ENCODE results near the gene IFT52.
"Not testable (repeated sequence)": the region's sequence is repeated elsewhere in the genome, so short reads cannot be mapped to it uniquely, and the experiment has no call there.

IFT52 gene

DNA sequence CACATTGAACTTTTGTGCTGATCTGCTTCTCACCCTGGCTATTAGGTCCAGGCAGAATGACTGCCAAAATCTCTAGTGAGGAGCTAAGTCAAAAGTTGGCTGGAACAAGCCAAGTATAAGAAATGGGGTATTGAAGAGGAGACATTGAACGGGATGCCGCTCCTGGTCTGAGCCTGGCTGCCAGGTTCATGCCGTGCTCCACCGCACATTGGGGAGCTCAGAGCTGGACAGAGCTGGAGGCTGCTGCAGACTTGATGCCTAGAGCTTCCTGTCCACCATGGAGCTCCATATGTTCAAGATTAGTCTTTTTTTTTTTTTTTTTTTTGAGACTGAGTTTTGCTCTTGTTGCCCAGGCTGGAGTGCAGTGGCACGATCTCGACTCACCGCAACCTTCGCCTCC lies 4.1 kb upstream of the IFT52 start:
- TF ChIP-seq, protein P1, sequence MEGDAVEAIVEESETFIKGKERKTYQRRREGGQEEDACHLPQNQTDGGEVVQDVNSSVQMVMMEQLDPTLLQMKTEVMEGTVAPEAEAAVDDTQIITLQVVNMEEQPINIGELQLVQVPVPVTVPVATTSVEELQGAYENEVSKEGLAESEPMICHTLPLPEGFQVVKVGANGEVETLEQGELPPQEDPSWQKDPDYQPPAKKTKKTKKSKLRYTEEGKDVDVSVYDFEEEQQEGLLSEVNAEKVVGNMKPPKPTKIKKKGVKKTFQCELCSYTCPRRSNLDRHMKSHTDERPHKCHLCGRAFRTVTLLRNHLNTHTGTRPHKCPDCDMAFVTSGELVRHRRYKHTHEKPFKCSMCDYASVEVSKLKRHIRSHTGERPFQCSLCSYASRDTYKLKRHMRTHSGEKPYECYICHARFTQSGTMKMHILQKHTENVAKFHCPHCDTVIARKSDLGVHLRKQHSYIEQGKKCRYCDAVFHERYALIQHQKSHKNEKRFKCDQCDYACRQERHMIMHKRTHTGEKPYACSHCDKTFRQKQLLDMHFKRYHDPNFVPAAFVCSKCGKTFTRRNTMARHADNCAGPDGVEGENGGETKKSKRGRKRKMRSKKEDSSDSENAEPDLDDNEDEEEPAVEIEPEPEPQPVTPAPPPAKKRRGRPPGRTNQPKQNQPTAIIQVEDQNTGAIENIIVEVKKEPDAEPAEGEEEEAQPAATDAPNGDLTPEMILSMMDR (IDR thresholded peaks at IDR 0.05), result no peak
- Histone ChIP-seq H3K4me3 (ENCODE audit: low read depth in 1 of 2, low read length in 1 of 2) (no peak overlapping the region), H3K27me3 (no peaks in the 10 kb centered on the region), H3K4me1 (ENCODE audit: control insufficient read depth in 1 of 2, insufficient read depth in 1 of 2, low read depth in 1 of 2, low read length in 1 of 2) (peaks cover 24 to 29% of the 10 kb centered on the region in 2 experiments), H3K9me3 (no peaks in the 10 kb centered on the region), H3K27ac (no peak overlapping the region), H3K36me3 (no peaks in the 10 kb centered on the region)

DNA sequence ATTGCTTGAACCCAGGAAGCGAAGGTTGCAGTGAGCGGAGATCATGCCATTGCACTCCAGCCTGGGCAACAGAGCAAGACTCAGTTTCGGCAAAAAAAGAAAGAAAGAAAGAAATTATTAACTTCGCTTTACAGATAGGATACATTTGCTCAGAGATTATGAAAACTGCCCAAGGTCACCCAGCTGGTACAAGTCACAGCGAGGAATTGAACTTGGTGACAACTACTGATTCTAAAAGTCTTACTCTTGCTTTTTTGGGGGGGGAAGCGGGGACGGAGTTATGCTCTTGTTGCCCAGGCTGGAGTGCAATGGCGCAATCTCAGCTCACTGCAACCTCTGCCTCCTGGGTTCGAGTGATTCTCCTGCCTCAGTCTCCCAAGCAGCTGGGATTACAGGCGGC lies 2.2 kb upstream of the IFT52 start:
- H3K4me3 ChIP-seq (ENCODE audit: low read depth in 1 of 2, low read length in 1 of 2); H3K27ac ChIP-seq; H3K27me3 ChIP-seq; H3K36me3 ChIP-seq; H3K9me3 ChIP-seq: not testable (repeated sequence)
- peaks cover 24 to 25% of the 10 kb centered on the region in 2 experiments for H3K4me1 ChIP-seq (ENCODE audit: control insufficient read depth in 1 of 2, insufficient read depth in 1 of 2, low read depth in 1 of 2, low read length in 1 of 2)

DNA sequence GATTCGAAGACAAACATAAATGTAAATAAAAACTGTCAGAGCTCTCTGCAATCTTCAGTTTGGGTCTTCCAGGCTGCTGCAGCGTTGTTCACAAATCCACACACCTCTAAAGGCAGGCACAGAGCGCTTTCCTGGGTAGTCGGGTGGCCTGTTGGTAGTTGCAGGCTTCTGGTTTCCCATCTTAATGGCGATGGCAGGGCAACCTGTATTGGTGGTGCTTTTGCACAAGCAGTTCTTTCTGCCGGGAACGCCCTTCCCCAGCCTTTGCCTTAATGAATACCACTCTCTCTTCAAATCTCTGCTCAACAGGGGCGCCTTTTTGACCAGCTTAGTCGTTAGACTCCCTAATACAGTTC lies 723 bp upstream of the IFT52 start:
- Histone ChIP-seq H3K9me3 (no peaks in the 10 kb centered on the region), H3K27me3 (no peaks in the 10 kb centered on the region), H3K4me1 (ENCODE audit: control insufficient read depth in 1 of 2, insufficient read depth in 1 of 2, low read depth in 1 of 2, low read length in 1 of 2) (peaks cover 12 to 14% of the 10 kb centered on the region in 2 experiments), H3K27ac (peak overlapping the region; percentile 83), H3K4me3 (ENCODE audit: low read depth in 1 of 2, low read length in 1 of 2) (peak overlapping the region; percentile 71 to 90), H3K36me3 (peaks cover 5% of the 10 kb centered on the region)
- TF ChIP-seq, protein P1 (IDR thresholded peaks at IDR 0.05), result no peak

DNA sequence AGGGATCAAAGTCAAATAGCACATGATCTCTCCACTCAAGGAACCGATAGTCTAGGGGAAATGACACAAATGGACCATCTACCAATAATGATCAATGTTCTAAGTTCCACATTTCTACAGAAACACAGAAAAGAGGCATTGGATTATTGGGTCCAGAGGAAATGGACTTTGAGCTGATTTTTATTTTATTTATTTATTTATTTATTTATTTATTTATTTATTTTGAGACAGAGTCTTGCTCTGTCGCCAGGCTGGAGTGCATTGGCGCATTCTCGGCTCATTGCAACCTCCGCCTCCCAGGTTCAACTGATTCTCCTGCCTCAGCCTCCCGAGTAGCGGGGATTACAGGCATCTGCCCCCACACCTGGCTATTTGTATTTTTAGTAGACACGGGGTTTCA lies 11.2 kb downstream of the IFT52 start:
- H3K27me3 ChIP-seq; H3K9me3 ChIP-seq; H3K4me3 ChIP-seq (ENCODE audit: low read depth in 1 of 2, low read length in 1 of 2); H3K27ac ChIP-seq; H3K4me1 ChIP-seq (ENCODE audit: control insufficient read depth in 1 of 2, insufficient read depth in 1 of 2, low read depth in 1 of 2, low read length in 1 of 2): not testable (repeated sequence)
- H3K36me3 ChIP-seq, result peaks cover 36% of the 10 kb centered on the region

DNA sequence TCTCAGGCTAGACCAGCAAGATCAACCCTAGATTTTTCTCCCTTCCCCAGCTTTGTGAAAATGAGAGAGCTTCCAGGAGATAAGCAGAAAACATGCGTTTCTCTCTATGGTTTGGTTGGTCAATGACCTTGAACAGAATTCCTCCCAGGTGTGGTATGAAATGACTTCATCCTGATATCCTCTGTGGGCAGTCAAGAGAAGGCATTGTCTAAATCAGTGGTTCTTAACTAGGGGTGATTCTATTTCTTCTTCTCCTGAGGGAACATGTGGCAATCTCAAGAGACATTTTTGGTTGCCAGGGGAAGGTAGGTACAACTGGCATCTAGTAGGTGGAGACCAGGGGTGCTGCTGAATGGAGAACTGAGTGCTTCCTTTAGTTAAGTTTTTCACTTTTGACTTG lies 12.4 kb downstream of the IFT52 start:
- no peak overlapping the region for H3K27ac ChIP-seq
- H3K4me1 ChIP-seq (ENCODE audit: control insufficient read depth in 1 of 2, insufficient read depth in 1 of 2, low read depth in 1 of 2, low read length in 1 of 2), result no peaks in the 10 kb centered on the region
- H3K27me3 ChIP-seq, result no peaks in the 10 kb centered on the region
- TF ChIP-seq, protein P1 (IDR thresholded peaks at IDR 0.05), result no peak
- H3K4me3 ChIP-seq (ENCODE audit: low read depth in 1 of 2, low read length in 1 of 2), result no peak overlapping the region
- H3K9me3 ChIP-seq, result no peaks in the 10 kb centered on the region
- peaks cover 35% of the 10 kb centered on the region for H3K36me3 ChIP-seq

DNA sequence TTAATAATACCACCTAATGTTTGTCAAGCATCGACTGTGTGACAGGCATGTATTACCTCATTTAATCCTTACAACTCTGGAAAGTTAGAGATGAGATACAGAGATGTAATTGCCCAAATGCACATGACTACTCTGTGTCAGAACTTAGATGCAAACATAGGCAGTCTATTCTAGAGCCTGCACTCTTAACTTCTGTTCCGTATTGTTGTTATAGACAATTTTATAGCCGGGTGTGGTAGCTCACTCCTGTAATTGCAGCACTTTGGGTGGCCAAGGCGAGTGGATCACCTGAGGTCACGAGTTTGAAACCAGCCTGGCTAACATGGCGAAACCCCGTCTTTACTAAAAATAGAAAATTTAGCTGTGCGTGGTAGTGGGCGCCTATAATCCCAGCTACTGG lies 15.0 kb downstream of the IFT52 start:
- H3K27me3 ChIP-seq, result no peaks in the 10 kb centered on the region
- H3K9me3 ChIP-seq, result no peaks in the 10 kb centered on the region
- TF ChIP-seq, protein P1 (IDR thresholded peaks at IDR 0.05), result no peak
- H3K4me3 ChIP-seq (ENCODE audit: low read depth in 1 of 2, low read length in 1 of 2), result no peak overlapping the region
- H3K4me1 ChIP-seq (ENCODE audit: control insufficient read depth in 1 of 2, insufficient read depth in 1 of 2, low read depth in 1 of 2, low read length in 1 of 2), result no peaks in the 10 kb centered on the region
- peaks cover 25% of the 10 kb centered on the region for H3K36me3 ChIP-seq
- no peak overlapping the region for H3K27ac ChIP-seq

DNA sequence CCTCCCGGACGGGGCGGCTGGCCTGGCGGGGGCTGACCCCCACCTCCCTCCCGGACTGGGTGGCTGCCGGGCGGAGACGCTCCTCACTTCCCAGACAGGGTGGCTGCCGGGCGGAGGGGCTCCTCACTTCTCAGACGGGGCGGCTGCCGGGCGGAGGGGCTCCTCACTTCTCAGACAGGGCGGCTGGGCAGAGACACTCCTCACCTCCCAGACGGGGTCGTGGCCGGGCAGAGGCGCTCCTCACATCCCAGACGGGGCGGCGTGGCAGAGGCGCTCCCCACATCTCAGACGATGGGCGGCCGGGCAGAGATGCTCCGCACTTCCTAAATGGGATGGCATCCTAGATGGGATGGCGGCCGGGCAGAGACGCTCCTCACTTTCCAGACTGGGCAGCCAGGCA lies 16.5 kb downstream of the IFT52 start:
- not testable (repeated sequence) for H3K27ac ChIP-seq; H3K4me3 ChIP-seq (ENCODE audit: low read depth in 1 of 2, low read length in 1 of 2); H3K27me3 ChIP-seq; H3K9me3 ChIP-seq; H3K4me1 ChIP-seq (ENCODE audit: control insufficient read depth in 1 of 2, insufficient read depth in 1 of 2, low read depth in 1 of 2, low read length in 1 of 2)
- H3K36me3 ChIP-seq, result peaks cover 25% of the 10 kb centered on the region
